ENCODE results near the gene NPC1L1. TPM values are rescaled to one million over a fixed set of nuclear protein-coding genes. Genes with fewer than 3 reads are reported as not detected.

The NPC1L1 gene
- total and polyA plus RNA-seq, 2 of the 13 experiments (the other 11 are each of a cell fraction or from before 2014, with no cell fraction given) = 4.8 to 14.5 TPM

- peak; percentile 55 for TF ChIP-seq ZNF317 (CRISPR knock-in tag; IDR thresholded peaks at IDR 0.05)
- 0 out of 2 replicates have a peak, but pooled peaks have one; percentile 33 for TF ChIP-seq TEF (CRISPR knock-in tag; IDR thresholded peaks at IDR 0.05)
- no peak for TF ChIP-seq ADNP (CRISPR knock-in tag; IDR thresholded peaks at IDR 0.05)
- no peak for TF ChIP-seq ZNF530 (CRISPR knock-in tag; IDR thresholded peaks at IDR 0.05; ENCODE audit: low read depth)
- TF ChIP-seq ZNF260 (CRISPR knock-in tag; IDR thresholded peaks at IDR 0.05; ENCODE audit: borderline replicate concordance, low read depth) = no peak; the same call in 1 of the 2 replicates
- no peak for TF ChIP-seq DNMT1 (CRISPR knock-in tag; IDR thresholded peaks at IDR 0.05)
- peak; percentile 70 for TF ChIP-seq KLF12 (CRISPR knock-in tag; IDR thresholded peaks at IDR 0.05; ENCODE audit: borderline replicate concordance)
- TF ChIP-seq TCF7L2 (IDR thresholded peaks at IDR 0.05; ENCODE audit: low read depth, low read length) = no peak
- TF ChIP-seq HIVEP1 (CRISPR knock-in tag; IDR thresholded peaks at IDR 0.05) = peak; percentile 52; the same call in 1 of the 2 replicates
- TF ChIP-seq CBX2 (IDR thresholded peaks at IDR 0.05; ENCODE audit: low read depth, low read length) = no peak
- TF ChIP-seq CBX2 (CRISPR knock-in tag; IDR thresholded peaks at IDR 0.05; ENCODE audit: low read depth) = no peak
- TF ChIP-seq MEIS2 (CRISPR knock-in tag; IDR thresholded peaks at IDR 0.05) = peak; percentile 12; the same call in 1 of the 2 replicates
- peak; percentile 81; the same call in 1 of the 2 replicates for TF ChIP-seq ZNF747 (CRISPR knock-in tag; IDR thresholded peaks at IDR 0.05; ENCODE audit: borderline replicate concordance)
- peak; percentile 60; the same call in 1 of the 2 replicates for TF ChIP-seq E2F5 (CRISPR knock-in tag; conservative IDR thresholded peaks at IDR 0.05)
- no peak for TF ChIP-seq ZNF576 (CRISPR knock-in tag; IDR thresholded peaks at IDR 0.05)
- TF ChIP-seq HNRNPK (IDR thresholded peaks at IDR 0.05; ENCODE audit: low read depth, low read length, poor library complexity, severe bottlenecking) = no peak
- TF ChIP-seq, protein P1, sequence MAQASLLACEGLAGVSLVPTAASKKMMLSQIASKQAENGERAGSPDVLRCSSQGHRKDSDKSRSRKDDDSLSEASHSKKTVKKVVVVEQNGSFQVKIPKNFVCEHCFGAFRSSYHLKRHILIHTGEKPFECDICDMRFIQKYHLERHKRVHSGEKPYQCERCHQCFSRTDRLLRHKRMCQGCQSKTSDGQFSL (CRISPR knock-in tag; IDR thresholded peaks at IDR 0.05) = no peak
- TF ChIP-seq, protein P2, sequence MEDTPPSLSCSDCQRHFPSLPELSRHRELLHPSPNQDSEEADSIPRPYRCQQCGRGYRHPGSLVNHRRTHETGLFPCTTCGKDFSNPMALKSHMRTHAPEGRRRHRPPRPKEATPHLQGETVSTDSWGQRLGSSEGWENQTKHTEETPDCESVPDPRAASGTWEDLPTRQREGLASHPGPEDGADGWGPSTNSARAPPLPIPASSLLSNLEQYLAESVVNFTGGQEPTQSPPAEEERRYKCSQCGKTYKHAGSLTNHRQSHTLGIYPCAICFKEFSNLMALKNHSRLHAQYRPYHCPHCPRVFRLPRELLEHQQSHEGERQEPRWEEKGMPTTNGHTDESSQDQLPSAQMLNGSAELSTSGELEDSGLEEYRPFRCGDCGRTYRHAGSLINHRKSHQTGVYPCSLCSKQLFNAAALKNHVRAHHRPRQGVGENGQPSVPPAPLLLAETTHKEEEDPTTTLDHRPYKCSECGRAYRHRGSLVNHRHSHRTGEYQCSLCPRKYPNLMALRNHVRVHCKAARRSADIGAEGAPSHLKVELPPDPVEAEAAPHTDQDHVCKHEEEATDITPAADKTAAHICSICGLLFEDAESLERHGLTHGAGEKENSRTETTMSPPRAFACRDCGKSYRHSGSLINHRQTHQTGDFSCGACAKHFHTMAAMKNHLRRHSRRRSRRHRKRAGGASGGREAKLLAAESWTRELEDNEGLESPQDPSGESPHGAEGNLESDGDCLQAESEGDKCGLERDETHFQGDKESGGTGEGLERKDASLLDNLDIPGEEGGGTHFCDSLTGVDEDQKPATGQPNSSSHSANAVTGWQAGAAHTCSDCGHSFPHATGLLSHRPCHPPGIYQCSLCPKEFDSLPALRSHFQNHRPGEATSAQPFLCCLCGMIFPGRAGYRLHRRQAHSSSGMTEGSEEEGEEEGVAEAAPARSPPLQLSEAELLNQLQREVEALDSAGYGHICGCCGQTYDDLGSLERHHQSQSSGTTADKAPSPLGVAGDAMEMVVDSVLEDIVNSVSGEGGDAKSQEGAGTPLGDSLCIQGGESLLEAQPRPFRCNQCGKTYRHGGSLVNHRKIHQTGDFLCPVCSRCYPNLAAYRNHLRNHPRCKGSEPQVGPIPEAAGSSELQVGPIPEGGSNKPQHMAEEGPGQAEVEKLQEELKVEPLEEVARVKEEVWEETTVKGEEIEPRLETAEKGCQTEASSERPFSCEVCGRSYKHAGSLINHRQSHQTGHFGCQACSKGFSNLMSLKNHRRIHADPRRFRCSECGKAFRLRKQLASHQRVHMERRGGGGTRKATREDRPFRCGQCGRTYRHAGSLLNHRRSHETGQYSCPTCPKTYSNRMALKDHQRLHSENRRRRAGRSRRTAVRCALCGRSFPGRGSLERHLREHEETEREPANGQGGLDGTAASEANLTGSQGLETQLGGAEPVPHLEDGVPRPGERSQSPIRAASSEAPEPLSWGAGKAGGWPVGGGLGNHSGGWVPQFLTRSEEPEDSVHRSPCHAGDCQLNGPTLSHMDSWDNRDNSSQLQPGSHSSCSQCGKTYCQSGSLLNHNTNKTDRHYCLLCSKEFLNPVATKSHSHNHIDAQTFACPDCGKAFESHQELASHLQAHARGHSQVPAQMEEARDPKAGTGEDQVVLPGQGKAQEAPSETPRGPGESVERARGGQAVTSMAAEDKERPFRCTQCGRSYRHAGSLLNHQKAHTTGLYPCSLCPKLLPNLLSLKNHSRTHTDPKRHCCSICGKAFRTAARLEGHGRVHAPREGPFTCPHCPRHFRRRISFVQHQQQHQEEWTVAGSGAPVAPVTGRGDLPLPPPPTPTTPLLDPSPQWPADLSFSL (CRISPR knock-in tag; IDR thresholded peaks at IDR 0.05) = peak; percentile 53
- no peak for TF ChIP-seq ZFAT (CRISPR knock-in tag; conservative IDR thresholded peaks at IDR 0.05)
- no peak for TF ChIP-seq RFXANK (CRISPR knock-in tag; IDR thresholded peaks at IDR 0.05)
- no peak for TF ChIP-seq TARDBP (CRISPR knock-in tag; IDR thresholded peaks at IDR 0.05)
These were observed 50.6 kb downstream of the NPC1L1 start, which contains the start of gene NUDCD3 (continued) for GRCh38 chr7:44490351-44491200.

Data from HepG2 (cell line).